Measurements from ENCODE around the gene GABRG3.
"Not testable (repeated sequence)": the region's sequence is repeated elsewhere in the genome, so short reads cannot be mapped to it uniquely, and the experiment has no call there.

GABRG3 gene

GRCh38 chr15:27342991-27343390 is 372.0 kb downstream of the GABRG3 start:
- no peak for DNase-seq (ENCODE audit: low spot score)

- DNase-seq (ENCODE audit: low spot score), result no peak
Measured at GRCh38 chr15:27352136-27352535, 381.2 kb downstream of the GABRG3 start.

- no peak for DNase-seq (ENCODE audit: low spot score)
Measured at GRCh38 chr15:27353856-27354255, 382.9 kb downstream of the GABRG3 start.

- DNase-seq (ENCODE audit: low spot score), result no peak
Measured at GRCh38 chr15:27358751-27359434, 387.9 kb downstream of the GABRG3 start.

GRCh38 chr15:27359586-27359985 is 388.6 kb downstream of the GABRG3 start:
- DNase-seq (ENCODE audit: low spot score), result no peak

- no peak for DNase-seq (ENCODE audit: low spot score)
Measured at GRCh38 chr15:27360316-27360715, 389.3 kb downstream of the GABRG3 start.

- no peak for DNase-seq (ENCODE audit: low spot score)
Measured at GRCh38 chr15:27361438-27361837, 390.5 kb downstream of the GABRG3 start.

- DNase-seq (ENCODE audit: low spot score), result no peak
Measured at GRCh38 chr15:27365456-27365855, 394.5 kb downstream of the GABRG3 start.

GRCh38 chr15:27377391-27377790 is 406.4 kb downstream of the GABRG3 start:
- DNase-seq (ENCODE audit: low spot score), result not testable (repeated sequence)

- no peak for DNase-seq (ENCODE audit: low spot score)
Measured at GRCh38 chr15:27382361-27383025, 411.5 kb downstream of the GABRG3 start.

- no peak for DNase-seq (ENCODE audit: low spot score)
Measured at GRCh38 chr15:27383726-27384125, 412.7 kb downstream of the GABRG3 start.

GRCh38 chr15:27392163-27392562 is 421.2 kb downstream of the GABRG3 start:
- DNase-seq (ENCODE audit: low spot score), result no peak

- no peak for DNase-seq (ENCODE audit: low spot score)
Measured at GRCh38 chr15:27396521-27396920, 425.5 kb downstream of the GABRG3 start.

GRCh38 chr15:27396996-27397395 is 426.0 kb downstream of the GABRG3 start:
- no peak for DNase-seq (ENCODE audit: low spot score)

- no peak for DNase-seq (ENCODE audit: low spot score)
Measured at GRCh38 chr15:27398631-27399161, 427.7 kb downstream of the GABRG3 start.

GRCh38 chr15:27399241-27399640 is 428.3 kb downstream of the GABRG3 start:
- no peak for DNase-seq (ENCODE audit: low spot score)

GRCh38 chr15:27401471-27401870 is 430.5 kb downstream of the GABRG3 start:
- DNase-seq (ENCODE audit: low spot score), result no peak

GRCh38 chr15:27408428-27408827 is 437.4 kb downstream of the GABRG3 start:
- no peak for DNase-seq (ENCODE audit: low spot score)

- DNase-seq (ENCODE audit: low spot score), result no peak
Measured at GRCh38 chr15:27410996-27411605, 440.1 kb downstream of the GABRG3 start.

GRCh38 chr15:27412415-27412814 is 441.4 kb downstream of the GABRG3 start:
- DNase-seq (ENCODE audit: low spot score), result no peak

GRCh38 chr15:27414168-27414870 is 443.3 kb downstream of the GABRG3 start:
- no peak for DNase-seq (ENCODE audit: low spot score)

- no peak for DNase-seq (ENCODE audit: low spot score)
Measured at GRCh38 chr15:27418726-27419125, 447.7 kb downstream of the GABRG3 start.
